ENCODE results near the gene SMOC1.

Gene SMOC1

GRCh38 chr14:69968681-69969080 is 89.5 kb downstream of the SMOC1 start:
- H3K4me3 ChIP-seq (ENCODE audit: low read depth, low read length) = no peak overlapping the region
- DNase-seq (ENCODE audit: low read depth) = no peak
- TF ChIP-seq CTCF (IDR thresholded peaks at IDR 0.05; ENCODE audit: insufficient read depth, low read depth, low read length, missing control alignments) = no peak

- no peak for DNase-seq (ENCODE audit: low read depth)
- TF ChIP-seq CTCF (IDR thresholded peaks at IDR 0.05; ENCODE audit: insufficient read depth, low read depth, low read length, missing control alignments) = no peak
These were observed 93.5 kb downstream of the SMOC1 start for GRCh38 chr14:69972755-69973154.

GRCh38 chr14:69973846-69974245 is 94.6 kb downstream of the SMOC1 start:
- no peak for TF ChIP-seq CTCF (IDR thresholded peaks at IDR 0.05; ENCODE audit: insufficient read depth, low read depth, low read length, missing control alignments)

More at GRCh38 chr14:69972755-69973154, 93.5 kb downstream of the SMOC1 start:
- no peak overlapping the region for H3K4me3 ChIP-seq (ENCODE audit: low read depth, low read length)

GRCh38 chr14:69979882-69980281 is 100.7 kb downstream of the SMOC1 start:
- DNase-seq (ENCODE audit: low read depth) = no peak
- TF ChIP-seq CTCF (IDR thresholded peaks at IDR 0.05; ENCODE audit: insufficient read depth, low read depth, low read length, missing control alignments) = no peak
- H3K4me3 ChIP-seq (ENCODE audit: low read depth, low read length) = no peak overlapping the region

More at GRCh38 chr14:69973846-69974245, 94.6 kb downstream of the SMOC1 start:
- no peak for DNase-seq (ENCODE audit: low read depth)
- H3K4me3 ChIP-seq (ENCODE audit: low read depth, low read length) = no peak overlapping the region

- no peak overlapping the region for H3K4me3 ChIP-seq (ENCODE audit: low read depth, low read length)
- TF ChIP-seq CTCF (IDR thresholded peaks at IDR 0.05; ENCODE audit: insufficient read depth, low read depth, low read length, missing control alignments) = no peak
- DNase-seq (ENCODE audit: low read depth) = no peak
These were observed 101.5 kb downstream of the SMOC1 start for GRCh38 chr14:69980457-69981425.

GRCh38 chr14:69982220-69982839 is 103.1 kb downstream of the SMOC1 start:
- DNase-seq (ENCODE audit: low read depth) = no peak
- H3K4me3 ChIP-seq (ENCODE audit: low read depth, low read length) = no peak overlapping the region
- TF ChIP-seq CTCF (IDR thresholded peaks at IDR 0.05; ENCODE audit: insufficient read depth, low read depth, low read length, missing control alignments) = no peak

Data from GM12865 (cell line).